Activated CD8-positive, alpha-beta T cell treated with anti-CD3 and anti-CD28 coated beads, Interleukin-2, amount 10 ng/mL, durations not matched to agents 7 days and 5 days (primary cell): ENCODE measurements around the gene CDK4. TPM values are rescaled to one million over a fixed set of nuclear protein-coding genes. Genes with fewer than 3 reads are reported as not detected.
A peak's percentile ranks its signal among the peaks of the same experiment; 100 is the strongest.
"Not testable (repeated sequence)": the region's sequence is repeated elsewhere in the genome, so short reads cannot be mapped to it uniquely, and the experiment has no call there.

Experiments
- ATAC-seq: fragments of 150-1000 bp; cut with Tn5 transposase; one replicate; pipeline ENCODE4 v1.10.0; 2021; ENCODE audit warnings: moderate library complexity
- CTCF ChIA-PET: fragments of 350-600 bp; sonication (Branson Sonifier 250); formaldehyde crosslinking; loops from one replicate; lab custom pipeline; 2021; ENCODE audit warnings: antibody characterized with exemption; lab: Charles Lee
- POLR2A ChIA-PET: fragments of 350-600 bp; sonication (Branson Sonifier 250); formaldehyde crosslinking; loops from one replicate; lab custom pipeline; 2021; ENCODE audit warnings: antibody characterized with exemption; lab: Charles Lee
- DNase-seq: peaks from one replicate; pipeline ENCODE4 v3.0.0-alpha.2; 2020
- H3K27ac Mint-ChIP-seq: one replicate; pipeline ENCODE4 v1.8.0; 2021; ENCODE audit warnings: mild to moderate bottlenecking, mixed read lengths
- H3K27me3 Mint-ChIP-seq: one replicate; pipeline ENCODE4 v1.8.0; 2021; ENCODE audit warnings: low read depth, mixed read lengths
- H3K36me3 Mint-ChIP-seq: one replicate; pipeline ENCODE4 v1.8.0; 2021; ENCODE audit warnings: low read depth, mixed read lengths
- H3K4me1 Mint-ChIP-seq: one replicate; pipeline ENCODE4 v1.8.0; 2021; ENCODE audit warnings: low read depth, mixed read lengths
- H3K4me3 Mint-ChIP-seq: one replicate; pipeline ENCODE4 v1.8.0; 2021; ENCODE audit warnings: mild to moderate bottlenecking, mixed read lengths
- H3K9me3 Mint-ChIP-seq: one replicate; pipeline ENCODE4 v1.8.0; 2022; ENCODE audit warnings: mixed read lengths; ENCODE audit not compliant: insufficient read depth
- microRNA-seq: library from miRNA; unstranded; fragments of <30 nt; microRNA quantifications from one replicate; pipeline ENCODE4 v1.2.0, GENCODE V29; 2022
- total RNA-seq, 2 experiments: library from RNA; stranded (reverse); gene quantifications; one replicate each; pipeline ENCODE4 v1.2.3, GENCODE V29; 2021

The CDK4 gene
- total RNA-seq, 2 experiments from 2014 or later, result 132 to 146 TPM

GRCh38 chr12:57716305-57716704, 35.8 kb downstream of the CDK4 start:
- Mint-ChIP-seq H3K36me3 (peaks cover 54% of the 10 kb centered on the region), H3K4me1 (no peaks in the 10 kb centered on the region), H3K27ac (no peak overlapping the region), H3K9me3 (no peaks in the 10 kb centered on the region), H3K4me3 (no peak overlapping the region), H3K27me3 (no peaks in the 10 kb centered on the region)
- DNase-seq (no peak), ATAC-seq (no peak)
- ChIA-PET CTCF (interaction anchor here (1.8 kb wide), 1 partner anchor 10 kb away, joined by 4 read pairs; no protein-coding TSS in a partner anchor), POLR2A (interaction anchor here (0.9 to 1.3 kb wide), 3 partner anchors 17 to 230 kb away, joined by 3 to 4 read pairs (median 3); no protein-coding TSS in a partner anchor)

- Mint-ChIP-seq H3K27ac (no peak overlapping the region), H3K9me3 (no peaks in the 10 kb centered on the region), H3K4me1 (no peaks in the 10 kb centered on the region), H3K36me3 (peaks cover 51% of the 10 kb centered on the region), H3K27me3 (no peaks in the 10 kb centered on the region), H3K4me3 (no peak overlapping the region)
- ChIA-PET CTCF (no interaction called here), POLR2A (interaction anchor here (0.9 to 1.3 kb wide), 3 partner anchors 17 to 229 kb away, joined by 3 to 4 read pairs (median 3); no protein-coding TSS in a partner anchor)
- ATAC-seq (no peak), DNase-seq (no peak)
Measured at GRCh38 chr12:57715786-57716185, 36.3 kb downstream of the CDK4 start.

GRCh38 chr12:57715036-57715748, 36.9 kb downstream of the CDK4 start:
- DNase-seq, H3K9me3 Mint-ChIP-seq, H3K27me3 Mint-ChIP-seq, H3K27ac Mint-ChIP-seq, H3K4me1 Mint-ChIP-seq, CTCF ChIA-PET, ATAC-seq, H3K4me3 Mint-ChIP-seq: not testable (repeated sequence)
- POLR2A ChIA-PET, result interaction anchor here (0.9 kb wide), 1 partner anchor 229 kb away, joined by 3 read pairs; no protein-coding TSS in a partner anchor
- H3K36me3 Mint-ChIP-seq, result peaks cover 49% of the 10 kb centered on the region

- CTCF ChIA-PET, result no interaction called here
- H3K4me3 Mint-ChIP-seq, result no peak overlapping the region
- no peaks in the 10 kb centered on the region for H3K9me3 Mint-ChIP-seq
- H3K27ac Mint-ChIP-seq, result no peak overlapping the region
- H3K27me3 Mint-ChIP-seq, result no peaks in the 10 kb centered on the region
- POLR2A ChIA-PET, result interaction anchor here (2.1 kb wide), 1 partner anchor 9 kb away, joined by 6 read pairs; no protein-coding TSS in a partner anchor
- DNase-seq, result peak; percentile 10
- peaks cover 7% of the 10 kb centered on the region for H3K4me1 Mint-ChIP-seq
- H3K36me3 Mint-ChIP-seq, result peaks cover 46% of the 10 kb centered on the region
- no peak for ATAC-seq
Measured at GRCh38 chr12:57713209-57713608, 38.9 kb downstream of the CDK4 start.

- no peak overlapping the region for H3K27ac Mint-ChIP-seq
- CTCF ChIA-PET, result no interaction called here
Measured at GRCh38 chr12:57712701-57713100, 39.4 kb downstream of the CDK4 start.

GRCh38 chr12:57708296-57708695, 43.8 kb downstream of the CDK4 start:
- DNase-seq (peak; percentile 13), ATAC-seq (no peak)
- no peaks in the 10 kb centered on the region for H3K27me3 Mint-ChIP-seq
- H3K4me3 Mint-ChIP-seq, result no peak overlapping the region
- peaks cover 7% of the 10 kb centered on the region for H3K4me1 Mint-ChIP-seq
- CTCF ChIA-PET, result no interaction called here
- peaks cover 14% of the 10 kb centered on the region for H3K9me3 Mint-ChIP-seq
- H3K36me3 Mint-ChIP-seq, result peaks cover 61% of the 10 kb centered on the region
- POLR2A ChIA-PET, result no interaction called here
- no peak overlapping the region for H3K27ac Mint-ChIP-seq

More at GRCh38 chr12:57712701-57713100, 39.4 kb downstream of the CDK4 start:
- Mint-ChIP-seq H3K4me1 (peaks cover 7% of the 10 kb centered on the region), H3K9me3 (no peaks in the 10 kb centered on the region), H3K27me3 (no peaks in the 10 kb centered on the region), H3K36me3 (peaks cover 42% of the 10 kb centered on the region), H3K4me3 (no peak overlapping the region)
- ATAC-seq (no peak), DNase-seq (peak; percentile 13)
- POLR2A ChIA-PET, result interaction anchor here (2.1 kb wide), 1 partner anchor 9 kb away, joined by 6 read pairs; no protein-coding TSS in a partner anchor

- H3K4me3 Mint-ChIP-seq, result no peak overlapping the region
- no peak overlapping the region for H3K27ac Mint-ChIP-seq
- POLR2A ChIA-PET, result interaction anchor here (1.1 kb wide), 1 partner anchor 12 kb away, joined by 3 read pairs; no protein-coding TSS in a partner anchor
- CTCF ChIA-PET, result no interaction called here
- H3K4me1 Mint-ChIP-seq, result peaks cover 7% of the 10 kb centered on the region
- H3K36me3 Mint-ChIP-seq, result peaks cover 67% of the 10 kb centered on the region
- peaks cover 16% of the 10 kb centered on the region for H3K9me3 Mint-ChIP-seq
- no peak for ATAC-seq
- no peaks in the 10 kb centered on the region for H3K27me3 Mint-ChIP-seq
- DNase-seq, result no peak
Measured at GRCh38 chr12:57707250-57707649, 44.9 kb downstream of the CDK4 start.

GRCh38 chr12:57700317-57700716, 51.8 kb downstream of the CDK4 start:
- H3K4me1 Mint-ChIP-seq, result peaks cover 2% of the 10 kb centered on the region
- no peaks in the 10 kb centered on the region for H3K27me3 Mint-ChIP-seq
- ATAC-seq, result no peak
- ChIA-PET POLR2A (no interaction called here), CTCF (no interaction called here)
- H3K9me3 Mint-ChIP-seq, result peaks cover 16% of the 10 kb centered on the region
- no peak overlapping the region for H3K4me3 Mint-ChIP-seq
- H3K36me3 Mint-ChIP-seq, result peaks cover 61% of the 10 kb centered on the region
- no peak for DNase-seq
- no peak overlapping the region for H3K27ac Mint-ChIP-seq

GRCh38 chr12:57698414-57698813, 53.7 kb downstream of the CDK4 start:
- DNase-seq (no peak), ATAC-seq (no peak)
- POLR2A ChIA-PET, result no interaction called here
- Mint-ChIP-seq H3K4me3 (no peak overlapping the region), H3K27ac (no peak overlapping the region), H3K4me1 (peaks cover 2% of the 10 kb centered on the region), H3K27me3 (no peaks in the 10 kb centered on the region), H3K36me3 (peaks cover 47% of the 10 kb centered on the region), H3K9me3 (peaks cover 4% of the 10 kb centered on the region)
- CTCF ChIA-PET, result no interaction called here

Small RNA genes within 50 kb of the gene (microRNA-seq; reads per million reads assigned to microRNA genes)
- gene MIR6759, result not detected

Other genes with a start within 250 kb of the CDK4 start
- 10 to 100 TPM; 14.9 to 15.0 TPM for gene DDIT3, start 231.8 kb downstream of the CDK4 start, total RNA-seq
- 10 to 100 TPM; 68.4 to 71.4 TPM for gene MBD6, start 229.5 kb downstream of the CDK4 start, total RNA-seq
- 10 to 100 TPM; 89.3 to 96.5 TPM for gene DCTN2, start 205.1 kb downstream of the CDK4 start, total RNA-seq
- gene KIF5A, start 202.3 kb downstream of the CDK4 start, total RNA-seq, result 1 to 10 TPM in 1 of 2 experiments, under 1 TPM in 1; 0.99 to 1.4 TPM
- 10 to 100 TPM; 16.8 to 17.9 TPM for gene PIP4K2C, start 161.1 kb downstream of the CDK4 start, total RNA-seq
- gene DTX3, start 147.5 kb downstream of the CDK4 start, total RNA-seq, result 10 to 100 TPM; 15.4 to 17.8 TPM
- under 1 TPM; 0.37 TPM for gene ARHGEF25, start 140.9 kb downstream of the CDK4 start, total RNA-seq
- under 1 TPM; 0.84 to 0.99 TPM for gene B4GALNT1, start 119.1 kb downstream of the CDK4 start, total RNA-seq
- gene OS9, start 58.2 kb downstream of the CDK4 start, total RNA-seq, result 100 to 1,000 TPM; 100 to 107 TPM
- 10 to 100 TPM; 68.6 to 72.5 TPM for gene AGAP2, start 13.6 kb downstream of the CDK4 start, total RNA-seq
- gene TSPAN31, start 7.3 kb downstream of the CDK4 start, total RNA-seq, result 10 to 100 TPM; 12.9 to 13.3 TPM
- 10 to 100 TPM; 23.6 to 24.4 TPM for gene MARCHF9, start 2.8 kb upstream of the CDK4 start, total RNA-seq
- gene CYP27B1, start 14.8 kb upstream of the CDK4 start, total RNA-seq, result 1 to 10 TPM; 2.3 to 2.6 TPM
- gene METTL1, start 19.8 kb upstream of the CDK4 start, total RNA-seq, result 10 to 100 TPM; 26.3 to 28.8 TPM
- gene EEF1AKMT3, start 20.3 kb upstream of the CDK4 start, total RNA-seq, result 1 to 10 TPM; 3.1 to 3.2 TPM
- gene TSFM, start 30.5 kb upstream of the CDK4 start, total RNA-seq, result 10 to 100 TPM; 35.0 to 35.8 TPM
- gene AVIL, start 66.4 kb upstream of the CDK4 start, total RNA-seq, result 1 to 10 TPM; 2.3 to 2.5 TPM
- gene CTDSP2, start 94.4 kb upstream of the CDK4 start, total RNA-seq, result 100 to 1,000 TPM; 100 to 114 TPM
- 10 to 100 TPM; 19.3 to 21.3 TPM for gene ATP23, start 189.3 kb upstream of the CDK4 start, total RNA-seq